Activated gamma-delta T cell (primary cell): ENCODE results near the gene COL6A1.

Experiments
- DNase-seq: peaks from one replicate; lab custom pipeline; 2025; lab: John Stamatoyannopoulos, UW

COL6A1 gene

GRCh38 chr21:45994086-45994661 lies 12.6 kb downstream of the COL6A1 start:
- no peak for DNase-seq

GRCh38 chr21:45994759-45995685 lies 13.5 kb downstream of the COL6A1 start:
- no peak for DNase-seq

- DNase-seq = no peak
Observed at GRCh38 chr21:45995686-45996179, 14.2 kb downstream of the COL6A1 start.

GRCh38 chr21:45996311-45997204 lies 15.0 kb downstream of the COL6A1 start:
- DNase-seq = no peak

GRCh38 chr21:45997205-45997494 lies 15.6 kb downstream of the COL6A1 start:
- no peak for DNase-seq

- DNase-seq = no peak
Observed at GRCh38 chr21:45997495-45998275, 16.1 kb downstream of the COL6A1 start.

GRCh38 chr21:45998276-45998701 lies 16.7 kb downstream of the COL6A1 start:
- no peak for DNase-seq

GRCh38 chr21:45998871-45999580 lies 17.5 kb downstream of the COL6A1 start:
- no peak for DNase-seq

- DNase-seq = no peak
Observed at GRCh38 chr21:45999581-46000181, 18.1 kb downstream of the COL6A1 start.

GRCh38 chr21:46000182-46000730 lies 18.7 kb downstream of the COL6A1 start:
- no peak for DNase-seq

- no peak for DNase-seq
Observed at GRCh38 chr21:46000731-46001641, 19.4 kb downstream of the COL6A1 start.

- DNase-seq = no peak
Observed at GRCh38 chr21:46001821-46002681, 20.5 kb downstream of the COL6A1 start.

GRCh38 chr21:46002841-46003574 lies 21.4 kb downstream of the COL6A1 start:
- no peak for DNase-seq

- DNase-seq = no peak
Observed at GRCh38 chr21:46003575-46004007, 22.0 kb downstream of the COL6A1 start.

GRCh38 chr21:46004168-46004861 lies 22.7 kb downstream of the COL6A1 start:
- no peak for DNase-seq

- no peak for DNase-seq
Observed at GRCh38 chr21:46005081-46005480, 23.5 kb downstream of the COL6A1 start.

GRCh38 chr21:46005481-46005881 lies 23.9 kb downstream of the COL6A1 start:
- no peak for DNase-seq
